ENCODE measurements around the gene SPR.
A peak's percentile ranks its signal among the peaks of the same experiment; 100 is the strongest.

The SPR gene

GRCh38 chr2:72916743-72917137, 29.5 kb downstream of the SPR start:
- no peak for DNase-seq

- peak; percentile 70 for DNase-seq
Measured at GRCh38 chr2:72917138-72917876, 30.1 kb downstream of the SPR start, which contains the start of gene EMX1. Gene EMX1 (plus strand): TSS chr2:72917519. CDS start chr2:72917853, 334 bp downstream.

GRCh38 chr2:72917877-72918553, 30.8 kb downstream of the SPR start:
- DNase-seq = peak; percentile 40

- no peak for DNase-seq
Measured at GRCh38 chr2:72919414-72920317, 32.5 kb downstream of the SPR start.

DNA sequence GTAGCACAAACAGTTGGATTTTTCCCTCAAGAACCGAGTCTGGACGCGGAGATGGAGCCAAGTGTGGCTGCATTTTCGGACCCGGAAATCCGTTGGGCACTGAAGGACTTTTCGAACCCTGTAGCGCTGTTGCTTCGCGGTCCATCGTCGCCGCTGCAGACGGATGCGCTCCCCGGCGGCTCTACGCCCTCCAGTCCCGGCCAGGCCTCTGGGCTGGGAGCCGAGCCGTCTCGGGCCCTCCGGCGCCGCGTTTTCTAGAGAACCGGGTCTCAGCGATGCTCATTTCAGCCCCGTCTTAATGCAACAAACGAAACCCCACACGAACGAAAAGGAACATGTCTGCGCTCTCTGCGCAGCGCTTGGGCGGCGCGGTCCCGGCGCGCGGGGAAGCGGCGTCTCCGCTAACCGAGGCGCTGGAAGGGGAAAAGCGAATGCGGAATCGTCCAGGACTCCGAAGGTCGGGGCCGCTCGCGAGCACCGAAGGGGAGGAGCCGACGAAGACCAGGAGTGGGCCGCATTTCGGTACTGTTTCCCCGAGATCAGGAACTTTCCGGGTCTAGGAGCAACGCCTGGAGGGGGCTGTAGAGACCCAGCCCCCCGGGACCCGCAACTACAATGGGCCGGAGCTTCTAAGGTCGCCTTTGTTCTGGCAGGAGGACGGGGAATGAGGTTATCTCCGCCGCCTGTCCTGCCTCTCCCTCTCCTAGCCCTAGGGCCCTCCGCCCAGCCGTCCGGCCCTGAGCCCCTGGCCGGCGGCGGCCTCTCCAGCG, 33.3 kb downstream of the SPR start:
- DNase-seq = peak; percentile 57

DNA sequence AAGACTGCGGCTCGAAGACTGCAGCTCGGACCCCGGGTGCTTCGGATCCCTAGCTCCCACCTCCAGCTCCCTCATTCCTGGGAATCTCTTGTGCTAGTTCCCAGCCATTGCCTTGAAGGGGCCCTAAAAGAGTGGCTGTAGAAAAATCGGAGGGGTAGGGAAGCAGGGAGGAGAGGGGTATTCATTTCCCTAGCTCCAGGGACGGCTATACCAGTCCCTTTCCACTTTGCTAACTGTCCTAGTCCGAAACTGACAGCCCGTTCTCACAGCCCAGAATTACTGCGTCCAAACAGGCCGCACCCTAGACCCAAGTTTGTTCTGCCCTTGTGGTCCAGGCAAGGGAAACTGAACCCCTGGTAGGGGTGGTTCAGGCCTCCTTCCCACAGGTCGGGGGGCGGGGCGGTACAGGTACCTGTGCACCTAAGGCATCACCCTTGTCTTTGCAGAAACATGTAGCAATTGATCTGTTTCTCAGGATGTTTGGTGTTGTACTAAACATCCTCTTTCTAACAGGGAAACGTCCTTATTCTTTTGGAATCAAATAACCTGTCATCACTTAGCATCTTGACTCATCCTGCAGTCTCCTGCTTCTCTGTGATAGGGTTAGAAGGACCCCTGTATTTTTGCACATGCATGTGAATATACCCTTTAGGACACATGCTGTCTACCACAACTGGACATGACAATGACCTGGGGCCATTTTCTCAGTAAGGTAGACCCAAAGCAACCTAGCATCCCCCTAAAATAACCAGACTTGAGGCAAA, 34.1 kb downstream of the SPR start:
- DNase-seq = no peak

DNA sequence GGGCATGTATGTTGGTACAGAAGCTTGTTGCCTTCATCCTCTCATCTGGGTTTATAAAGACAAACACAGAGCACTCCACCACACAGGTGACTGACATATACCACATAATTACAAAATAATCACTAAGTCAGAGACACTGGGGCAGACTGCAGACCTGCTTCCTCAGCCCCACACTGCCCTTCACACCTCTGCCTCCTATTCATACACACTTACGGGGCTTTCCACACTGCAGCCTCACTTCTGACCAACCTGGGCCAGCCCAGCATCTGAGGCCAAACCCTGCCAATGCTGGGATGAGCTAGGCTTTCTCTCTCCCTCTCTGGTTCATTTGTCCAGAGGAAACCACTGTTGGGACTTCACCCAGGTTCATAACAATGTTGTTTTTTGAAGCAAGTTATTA, 34.6 kb downstream of the SPR start:
- DNase-seq = no peak

GRCh38 chr2:72923833-72924352, 36.7 kb downstream of the SPR start:
- DNase-seq = no peak

GRCh38 chr2:72924353-72925240, 37.4 kb downstream of the SPR start:
- peak; percentile 32 for DNase-seq

- DNase-seq = no peak
Measured at GRCh38 chr2:72925328-72925943, 38.2 kb downstream of the SPR start.

GRCh38 chr2:72926368-72926767, 39.2 kb downstream of the SPR start:
- no peak for DNase-seq

DNA sequence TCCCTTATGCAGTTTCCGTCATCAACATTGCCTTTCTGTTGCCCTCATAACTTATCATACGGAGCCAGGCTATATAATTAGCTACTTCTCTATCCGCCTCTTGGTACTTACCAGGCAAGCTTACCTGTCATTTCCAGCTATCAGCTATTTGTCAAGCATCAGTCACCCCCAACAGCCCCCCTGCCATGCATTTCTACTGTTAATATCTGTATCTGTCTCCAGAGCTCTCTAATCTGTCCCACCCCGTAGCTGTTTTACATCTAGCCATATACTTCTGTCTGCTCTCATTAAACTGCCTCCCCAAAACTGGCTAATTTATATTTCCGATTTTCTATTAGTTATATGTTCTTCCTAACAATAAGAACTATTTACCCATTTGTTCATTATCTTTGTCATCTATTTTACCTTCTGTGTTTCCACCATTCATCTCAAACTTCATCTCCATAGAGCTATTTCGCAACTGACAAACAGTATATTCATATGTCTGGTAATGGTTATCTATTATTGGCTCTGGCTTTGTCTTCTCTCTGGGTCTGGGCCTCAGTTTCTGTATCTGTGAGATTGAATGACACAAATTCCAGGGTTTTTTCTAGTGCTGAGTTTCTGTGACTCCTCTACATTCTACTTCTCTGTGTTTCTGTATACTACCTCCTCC, 39.7 kb downstream of the SPR start:
- no peak for DNase-seq

GRCh38 chr2:72927619-72928550, 40.7 kb downstream of the SPR start:
- no peak for DNase-seq

DNA sequence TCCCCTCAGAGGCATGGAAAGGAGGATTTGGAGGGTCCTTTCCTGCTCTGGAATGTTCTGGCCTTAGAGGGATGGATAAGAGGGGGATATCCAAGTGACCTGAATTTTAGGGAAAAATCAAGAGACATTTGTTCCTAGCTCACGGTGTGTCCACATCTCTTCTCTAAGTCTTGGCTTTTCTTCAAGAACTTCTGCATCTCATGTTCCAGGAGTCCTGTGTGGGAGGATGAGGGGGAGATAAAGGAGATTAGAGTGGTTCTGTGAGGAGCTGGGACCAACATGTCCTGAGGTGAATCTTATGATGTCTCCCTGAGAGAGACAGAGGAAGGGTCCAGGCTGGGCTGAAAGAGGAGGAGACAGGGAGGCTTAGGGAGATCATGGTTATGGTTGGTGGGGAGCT, 41.8 kb downstream of the SPR start:
- DNase-seq = no peak

DNA sequence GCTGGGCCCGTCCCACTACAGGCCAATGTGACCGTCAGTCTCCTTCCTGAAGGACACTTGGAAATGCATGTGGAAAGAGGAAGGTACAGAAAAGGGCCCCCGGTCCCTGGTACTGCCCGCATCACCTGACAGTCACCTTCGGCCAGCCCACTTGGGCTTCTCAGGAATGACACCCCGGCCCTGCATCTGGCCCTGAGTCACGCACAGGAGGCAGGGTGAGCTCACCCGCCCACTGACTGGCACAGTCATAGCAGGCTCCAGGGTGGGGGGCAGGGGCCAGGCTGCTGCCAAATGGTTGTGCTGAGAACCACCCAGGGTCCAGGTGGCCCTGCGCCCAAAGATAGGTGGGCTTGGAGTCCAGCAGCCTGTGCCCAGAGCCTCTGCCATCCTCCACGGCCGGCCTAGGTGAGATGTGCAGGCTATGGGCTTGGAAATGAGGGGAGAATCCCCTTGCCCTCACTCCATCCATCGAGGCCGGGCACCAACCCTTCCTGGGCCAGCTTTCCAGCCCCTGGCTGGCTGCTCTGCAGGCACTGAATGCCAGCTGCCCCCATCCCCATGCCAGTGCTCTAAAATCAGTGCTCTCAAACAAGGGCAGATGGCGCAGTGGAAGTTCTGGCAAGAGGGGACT, 44.2 kb downstream of the SPR start:
- DNase-seq = peak; percentile 34

DNA sequence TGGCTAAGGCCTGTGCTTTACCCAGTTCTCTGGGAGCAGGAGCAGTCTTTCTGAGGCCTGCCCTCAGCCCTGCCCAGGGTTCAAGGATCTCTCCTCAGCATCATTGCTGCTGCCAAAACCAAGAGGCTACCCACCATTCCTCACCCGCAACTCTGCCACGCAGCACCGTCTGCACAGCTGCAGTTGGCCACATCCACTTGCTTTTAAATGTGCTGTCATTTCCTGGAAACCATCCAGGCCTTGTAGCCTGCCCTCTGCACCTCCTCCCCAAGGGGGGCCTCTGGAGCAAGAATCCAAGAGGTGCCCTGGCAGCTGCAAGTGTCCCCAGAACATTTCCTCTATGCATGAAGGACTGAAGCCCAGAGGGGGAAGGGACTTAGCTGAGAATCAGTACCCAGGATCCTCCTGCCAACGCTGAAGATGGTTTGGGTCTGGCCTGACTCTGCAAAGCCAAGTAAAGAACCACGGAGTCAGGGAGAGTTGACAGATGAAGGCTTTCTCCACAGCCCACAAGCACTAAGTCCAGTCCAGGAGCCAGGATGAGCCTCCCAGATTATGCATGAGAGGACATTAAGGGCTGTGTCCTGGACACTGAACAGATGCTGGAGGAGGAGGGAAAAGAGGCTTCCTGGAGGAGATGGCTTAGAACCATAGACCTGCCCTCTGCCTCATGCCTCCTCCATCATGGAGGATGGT, 45.0 kb downstream of the SPR start:
- DNase-seq = no peak

GRCh38 chr2:72932805-72933204, 45.6 kb downstream of the SPR start:
- DNase-seq = no peak

Data from stimulated activated CD4-positive, alpha-beta T cell treated with anti-CD3 and anti-CD28 coated beads, Interleukin-15, amount 100 ng/mL, for 24 hours (primary cell).